GM23248 (cell line): ENCODE measurements around the gene BLVRA.

Experiments used
- EZH2 ChIP-seq: fragments of 200-600 bp; sonication (generic); IDR thresholded peaks from 2 replicates; pipeline ENCODE4 v1.6.1; 2018; ENCODE audit warnings: antibody characterized with exemption, mild to moderate bottlenecking; ENCODE audit not compliant: insufficient read depth, poor library complexity, severe bottlenecking
- EZH2phosphoT487 ChIP-seq: fragments of 200-600 bp; sonication (generic); IDR thresholded peaks from 2 replicates; pipeline ENCODE4 v1.6.1; 2018; ENCODE audit warnings: antibody characterized with exemption, moderate library complexity, mild to moderate bottlenecking, low read depth; ENCODE audit not compliant: insufficient read depth

DNA sequence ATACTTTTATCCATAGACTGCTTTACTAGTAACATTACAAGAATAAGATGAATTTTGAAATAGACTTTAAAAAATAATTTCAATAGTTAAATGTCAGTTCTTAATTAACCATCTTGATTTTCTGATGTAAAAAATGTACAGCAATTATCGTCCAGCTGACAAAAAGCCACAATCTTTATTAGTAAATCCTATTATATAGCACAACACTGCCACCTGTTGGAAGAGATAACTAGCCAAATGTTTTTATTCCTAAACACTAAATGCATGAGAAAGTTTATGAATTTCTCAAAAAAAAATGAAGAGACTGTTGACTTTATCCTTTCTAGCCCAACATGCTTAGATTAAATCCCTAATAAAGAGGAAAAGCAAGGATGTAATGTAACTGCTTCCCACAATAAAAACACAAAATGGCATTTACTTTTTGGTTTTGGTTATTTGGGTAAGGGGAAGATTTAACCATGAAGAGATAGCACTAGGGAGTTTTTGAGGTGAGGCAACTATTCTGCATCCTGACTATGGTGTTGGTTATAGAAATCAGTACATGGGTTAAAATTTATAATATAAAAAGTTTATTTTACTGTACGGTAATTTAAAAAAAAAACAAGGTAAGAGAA, 37.2 kb upstream of the BLVRA start:
- TF ChIP-seq EZH2 = no peak
- TF ChIP-seq EZH2phosphoT487 = no peak
